Measurements from ENCODE around the gene TRAF3. TPM values are rescaled to one million over a fixed set of nuclear protein-coding genes. Genes with fewer than 3 reads are reported as not detected.
A peak's percentile ranks its signal among the peaks of the same experiment; 100 is the strongest.

The TRAF3 gene
- total RNA-seq, 1 experiment from 2014 or later = 49.3 TPM

DNA sequence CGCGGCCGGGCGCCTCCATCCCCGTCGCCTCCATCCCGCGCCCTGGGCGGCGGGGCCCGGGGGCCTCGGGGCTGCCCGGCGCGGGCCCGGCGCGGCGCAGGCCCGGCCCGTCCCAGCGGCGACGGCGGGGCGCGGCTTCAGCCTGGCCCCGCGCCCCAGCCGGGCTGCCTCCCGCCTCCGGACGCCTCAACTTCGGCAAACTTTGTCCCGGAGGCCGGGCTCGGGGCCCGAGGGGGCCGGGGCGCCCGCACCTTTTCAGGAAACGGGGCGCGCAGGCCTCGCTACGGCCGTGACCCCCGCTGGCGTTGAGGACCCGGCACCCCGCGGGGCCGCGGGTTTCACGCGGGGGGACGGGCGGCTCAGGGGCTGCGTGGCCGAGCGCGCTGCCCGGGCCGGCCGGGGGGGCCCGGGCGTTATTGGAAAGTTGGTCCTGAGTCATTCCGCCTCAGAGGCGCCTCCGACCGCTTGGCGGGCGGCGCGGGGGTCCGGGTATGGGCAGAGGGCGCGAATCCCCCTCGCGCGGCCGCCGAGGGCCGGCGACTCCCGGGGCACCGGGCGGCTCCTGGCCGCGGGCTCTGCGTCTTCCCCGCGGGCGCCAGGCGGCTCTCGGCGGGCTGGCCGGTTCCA lies 575 bp downstream of the TRAF3 start:
- ChIA-PET CTCF (no interaction called here), POLR2A (ENCODE audit: low non-redundant PET) (interaction anchor here (0.5 kb wide), 1 partner anchor 115 kb away, joined by 3 read pairs; no protein-coding TSS in a partner anchor)
- Histone ChIP-seq H3K27me3 (replicated peaks; ENCODE audit: insufficient read depth, low read depth, low read length, poor library complexity) (no peaks in the 10 kb centered on the region), H3K4me1 (ENCODE audit: insufficient read depth, low read length, poor library complexity, severe bottlenecking) (peaks cover 20% of the 10 kb centered on the region), H3K4me3 (ENCODE audit: low read depth, low read length, poor library complexity, severe bottlenecking) (peak overlapping the region; percentile 96), H3K27ac (ENCODE audit: low read depth, low read length, poor library complexity, severe bottlenecking) (peak overlapping the region; percentile 89), H3K36me3 (ENCODE audit: insufficient read depth, low read length, poor library complexity, severe bottlenecking) (no peaks in the 10 kb centered on the region), H3K9me3 (ENCODE audit: low read depth, low read length, poor library complexity, severe bottlenecking) (no peaks in the 10 kb centered on the region)
- BruUV-seq (replicated peaks) = no TSS peak
- DNase-seq (ENCODE audit: low spot score) = no peak
- TF ChIP-seq, protein P1, sequence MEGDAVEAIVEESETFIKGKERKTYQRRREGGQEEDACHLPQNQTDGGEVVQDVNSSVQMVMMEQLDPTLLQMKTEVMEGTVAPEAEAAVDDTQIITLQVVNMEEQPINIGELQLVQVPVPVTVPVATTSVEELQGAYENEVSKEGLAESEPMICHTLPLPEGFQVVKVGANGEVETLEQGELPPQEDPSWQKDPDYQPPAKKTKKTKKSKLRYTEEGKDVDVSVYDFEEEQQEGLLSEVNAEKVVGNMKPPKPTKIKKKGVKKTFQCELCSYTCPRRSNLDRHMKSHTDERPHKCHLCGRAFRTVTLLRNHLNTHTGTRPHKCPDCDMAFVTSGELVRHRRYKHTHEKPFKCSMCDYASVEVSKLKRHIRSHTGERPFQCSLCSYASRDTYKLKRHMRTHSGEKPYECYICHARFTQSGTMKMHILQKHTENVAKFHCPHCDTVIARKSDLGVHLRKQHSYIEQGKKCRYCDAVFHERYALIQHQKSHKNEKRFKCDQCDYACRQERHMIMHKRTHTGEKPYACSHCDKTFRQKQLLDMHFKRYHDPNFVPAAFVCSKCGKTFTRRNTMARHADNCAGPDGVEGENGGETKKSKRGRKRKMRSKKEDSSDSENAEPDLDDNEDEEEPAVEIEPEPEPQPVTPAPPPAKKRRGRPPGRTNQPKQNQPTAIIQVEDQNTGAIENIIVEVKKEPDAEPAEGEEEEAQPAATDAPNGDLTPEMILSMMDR (conservative IDR thresholded peaks at IDR 0.05; ENCODE audit: low read depth, low read length) = no peak
- TF ChIP-seq EZH2 (IDR thresholded peaks at IDR 0.05; ENCODE audit: borderline replicate concordance, low read depth, low read length, poor library complexity, severe bottlenecking) = no peak
- intact Hi-C loops (cut with micrococcal nuclease; ENCODE audit: unreplicated experiment) = loop anchor here (5.0 kb wide), 1 partner anchor 256 kb away; no protein-coding TSS in a partner anchor

DNA sequence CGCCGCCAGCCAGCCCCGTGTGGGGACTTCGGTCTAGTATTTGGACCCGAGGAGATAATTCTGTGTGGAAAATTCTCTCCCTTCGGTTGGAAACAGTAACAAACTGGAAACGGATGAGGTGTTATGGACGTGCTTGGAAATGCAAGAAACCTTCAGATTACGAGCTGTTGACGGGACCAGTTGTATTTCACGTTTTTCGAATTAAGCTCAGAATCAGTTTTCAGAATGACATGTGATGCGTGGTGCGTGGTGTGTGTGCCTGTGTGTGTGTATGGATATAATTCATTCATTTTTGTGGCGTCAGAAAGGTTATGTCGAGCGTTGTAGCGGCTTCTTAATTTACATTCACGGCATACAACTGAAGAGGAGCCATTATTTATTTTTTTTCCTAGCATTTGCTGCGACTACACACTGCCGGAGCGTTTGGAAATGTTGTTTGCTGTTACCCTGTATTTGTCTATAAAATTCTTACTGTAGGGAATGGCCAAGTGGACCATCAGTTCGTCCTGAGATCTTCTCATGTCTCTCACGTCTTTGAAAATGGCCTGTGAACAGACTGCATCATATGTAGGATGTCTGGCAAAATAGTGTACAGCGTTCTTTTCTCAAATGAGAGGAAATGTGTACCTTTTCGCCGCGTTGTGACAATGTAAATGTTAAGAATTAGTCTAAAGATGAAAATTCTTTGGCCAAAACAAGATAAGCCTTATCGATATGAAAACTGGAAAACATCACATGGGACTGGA lies 1.3 kb downstream of the TRAF3 start:
- Histone ChIP-seq H3K27me3 (replicated peaks; ENCODE audit: insufficient read depth, low read depth, low read length, poor library complexity) (no peaks in the 10 kb centered on the region), H3K27ac (ENCODE audit: low read depth, low read length, poor library complexity, severe bottlenecking) (peak overlapping the region; percentile 89), H3K4me1 (ENCODE audit: insufficient read depth, low read length, poor library complexity, severe bottlenecking) (peaks cover 22% of the 10 kb centered on the region), H3K4me3 (ENCODE audit: low read depth, low read length, poor library complexity, severe bottlenecking) (peak overlapping the region; percentile 96), H3K9me3 (ENCODE audit: low read depth, low read length, poor library complexity, severe bottlenecking) (no peaks in the 10 kb centered on the region), H3K36me3 (ENCODE audit: insufficient read depth, low read length, poor library complexity, severe bottlenecking) (no peaks in the 10 kb centered on the region)
- TSS peak; percentile 62 for BruUV-seq (replicated peaks)
- TF ChIP-seq, protein P1 (conservative IDR thresholded peaks at IDR 0.05; ENCODE audit: low read depth, low read length) = no peak
- POLR2A ChIA-PET (ENCODE audit: low non-redundant PET) = interaction anchor here (0.5 kb wide), 1 partner anchor 116 kb away, joined by 3 read pairs; no protein-coding TSS in a partner anchor
- no peak for DNase-seq (ENCODE audit: low spot score)
- intact Hi-C loops (cut with micrococcal nuclease; ENCODE audit: unreplicated experiment) = loop anchor here (5.0 kb wide), 1 partner anchor 256 kb away; no protein-coding TSS in a partner anchor
- CTCF ChIA-PET = no interaction called here

DNA sequence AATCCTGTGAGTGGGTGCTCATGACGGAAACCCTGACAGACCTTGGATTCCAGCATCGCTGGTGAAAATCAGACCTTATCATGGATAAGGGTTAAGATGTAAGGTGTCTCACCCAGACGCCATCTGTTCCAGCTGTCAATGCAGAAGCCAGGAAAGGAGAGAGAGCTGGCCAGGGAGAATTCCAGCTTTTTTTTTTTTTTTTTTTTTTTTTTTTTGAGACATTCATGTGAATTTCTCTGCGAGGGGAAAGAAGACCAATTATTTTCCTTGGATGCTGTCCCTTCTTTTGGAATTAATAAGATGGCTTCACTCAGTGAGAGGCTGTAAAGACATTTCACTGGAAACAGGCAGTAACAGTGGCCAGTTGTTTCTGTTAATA lies 1.8 kb downstream of the TRAF3 start:
- Histone ChIP-seq H3K27ac (ENCODE audit: low read depth, low read length, poor library complexity, severe bottlenecking) (no peak overlapping the region), H3K4me1 (ENCODE audit: insufficient read depth, low read length, poor library complexity, severe bottlenecking) (peaks cover 22% of the 10 kb centered on the region), H3K4me3 (ENCODE audit: low read depth, low read length, poor library complexity, severe bottlenecking) (peak overlapping the region; percentile 96), H3K9me3 (ENCODE audit: low read depth, low read length, poor library complexity, severe bottlenecking) (no peaks in the 10 kb centered on the region), H3K36me3 (ENCODE audit: insufficient read depth, low read length, poor library complexity, severe bottlenecking) (no peaks in the 10 kb centered on the region), H3K27me3 (replicated peaks; ENCODE audit: insufficient read depth, low read depth, low read length, poor library complexity) (no peaks in the 10 kb centered on the region)
- no TSS peak for BruUV-seq (replicated peaks)
- intact Hi-C loops (cut with micrococcal nuclease; ENCODE audit: unreplicated experiment) = loop anchor here (5.0 kb wide), 1 partner anchor 257 kb away; no protein-coding TSS in a partner anchor
- TF ChIP-seq EZH2 (IDR thresholded peaks at IDR 0.05; ENCODE audit: borderline replicate concordance, low read depth, low read length, poor library complexity, severe bottlenecking) = no peak
- TF ChIP-seq, protein P1 (conservative IDR thresholded peaks at IDR 0.05; ENCODE audit: low read depth, low read length) = no peak
- DNase-seq (ENCODE audit: low spot score) = no peak
- CTCF ChIA-PET = no interaction called here
- POLR2A ChIA-PET (ENCODE audit: low non-redundant PET) = no interaction called here

Data from A673 (cell line).